Activated CD8-positive, alpha-beta T cell treated with anti-CD3 and anti-CD28 coated beads, Interleukin-2, amount 10 ng/mL, durations not matched to agents 7 days and 5 days (primary cell): ENCODE measurements around the gene SULT1C4. TPM values are rescaled to one million over a fixed set of nuclear protein-coding genes. Genes with fewer than 3 reads are reported as not detected.
"Not testable (repeated sequence)": the region's sequence is repeated elsewhere in the genome, so short reads cannot be mapped to it uniquely, and the experiment has no call there.

Experiments used
- ATAC-seq: fragments of 150-1000 bp; cut with Tn5 transposase; one replicate; pipeline ENCODE4 v1.10.0; 2021; ENCODE audit warnings: moderate library complexity
- CTCF ChIA-PET: fragments of 350-600 bp; sonication (Branson Sonifier 250); formaldehyde crosslinking; loops from one replicate; lab custom pipeline; 2021; ENCODE audit warnings: antibody characterized with exemption; lab: Charles Lee
- POLR2A ChIA-PET: fragments of 350-600 bp; sonication (Branson Sonifier 250); formaldehyde crosslinking; loops from one replicate; lab custom pipeline; 2021; ENCODE audit warnings: antibody characterized with exemption; lab: Charles Lee
- DNase-seq: peaks from one replicate; pipeline ENCODE4 v3.0.0-alpha.2; 2020
- H3K27ac Mint-ChIP-seq: one replicate; pipeline ENCODE4 v1.8.0; 2021; ENCODE audit warnings: mild to moderate bottlenecking, mixed read lengths
- H3K27me3 Mint-ChIP-seq: one replicate; pipeline ENCODE4 v1.8.0; 2021; ENCODE audit warnings: low read depth, mixed read lengths
- H3K36me3 Mint-ChIP-seq: one replicate; pipeline ENCODE4 v1.8.0; 2021; ENCODE audit warnings: low read depth, mixed read lengths
- H3K4me1 Mint-ChIP-seq: one replicate; pipeline ENCODE4 v1.8.0; 2021; ENCODE audit warnings: low read depth, mixed read lengths
- H3K4me3 Mint-ChIP-seq: one replicate; pipeline ENCODE4 v1.8.0; 2021; ENCODE audit warnings: mild to moderate bottlenecking, mixed read lengths
- H3K9me3 Mint-ChIP-seq: one replicate; pipeline ENCODE4 v1.8.0; 2022; ENCODE audit warnings: mixed read lengths; ENCODE audit not compliant: insufficient read depth
- total RNA-seq, 2 experiments: library from RNA; stranded (reverse); gene quantifications; one replicate each; pipeline ENCODE4 v1.2.3, GENCODE V29; 2021

The SULT1C4 gene
- total RNA-seq, 2 experiments from 2014 or later: not detected

GRCh38 chr2:108423067-108423466 is 45.3 kb downstream of the SULT1C4 start:
- CTCF ChIA-PET: no interaction called here
- H3K27ac Mint-ChIP-seq: no peak overlapping the region
- no peaks in the 10 kb centered on the region for H3K4me1 Mint-ChIP-seq
- POLR2A ChIA-PET: no interaction called here
- ATAC-seq (no peak), DNase-seq (no peak)
- H3K9me3 Mint-ChIP-seq: no peaks in the 10 kb centered on the region
- peaks cover 4% of the 10 kb centered on the region for H3K27me3 Mint-ChIP-seq
- H3K4me3 Mint-ChIP-seq: no peak overlapping the region
- no peaks in the 10 kb centered on the region for H3K36me3 Mint-ChIP-seq

DNA sequence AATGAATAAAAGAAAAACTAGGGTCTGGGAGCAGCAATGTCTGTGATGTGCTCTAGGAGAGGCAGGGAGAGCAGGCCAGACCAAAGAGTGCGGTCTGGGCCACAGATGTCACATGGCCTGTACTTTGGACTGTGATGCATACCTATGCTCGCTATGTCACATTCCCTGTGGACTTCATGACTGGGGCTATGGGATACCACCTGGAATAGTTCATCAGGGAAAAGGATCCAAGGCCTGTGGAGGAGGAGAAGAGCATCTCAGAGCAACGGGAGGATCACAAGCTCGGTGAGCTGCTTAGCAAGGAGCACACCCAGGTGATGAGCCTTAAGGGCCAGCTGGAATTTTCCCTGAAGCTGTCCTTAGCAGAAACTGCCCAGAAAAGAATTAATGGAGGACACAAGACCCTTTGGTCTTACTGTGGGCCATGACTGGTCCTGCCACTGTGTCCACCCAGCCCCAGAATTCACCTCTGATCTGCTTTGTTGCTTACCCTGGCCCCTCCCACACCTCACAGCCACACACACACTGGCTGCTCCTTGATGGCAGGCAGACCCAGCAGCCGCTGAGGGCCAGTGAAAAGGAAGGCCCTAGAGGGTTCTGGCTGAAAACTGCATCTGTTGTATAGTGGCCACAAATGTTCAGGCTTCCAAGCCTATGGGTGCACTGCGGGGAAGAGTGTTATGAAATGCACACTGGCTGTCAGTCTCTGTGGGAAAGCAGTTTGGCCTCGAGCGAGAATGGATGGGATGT is 45.9 kb downstream of the SULT1C4 start:
- ChIA-PET CTCF (no interaction called here), POLR2A (no interaction called here)
- H3K4me3 Mint-ChIP-seq: no peak overlapping the region
- H3K4me1 Mint-ChIP-seq: no peaks in the 10 kb centered on the region
- no peaks in the 10 kb centered on the region for H3K9me3 Mint-ChIP-seq
- H3K27me3 Mint-ChIP-seq: peaks cover 4% of the 10 kb centered on the region
- H3K36me3 Mint-ChIP-seq: no peaks in the 10 kb centered on the region
- ATAC-seq (no peak), DNase-seq (no peak)
- no peak overlapping the region for H3K27ac Mint-ChIP-seq

- no peaks in the 10 kb centered on the region for H3K9me3 Mint-ChIP-seq
- H3K27me3 Mint-ChIP-seq: peaks cover 10% of the 10 kb centered on the region
- no peak overlapping the region for H3K27ac Mint-ChIP-seq
- CTCF ChIA-PET: no interaction called here
- no peak overlapping the region for H3K4me3 Mint-ChIP-seq
- no peaks in the 10 kb centered on the region for H3K4me1 Mint-ChIP-seq
- no peak for ATAC-seq
- POLR2A ChIA-PET: no interaction called here
- no peak for DNase-seq
- H3K36me3 Mint-ChIP-seq: no peaks in the 10 kb centered on the region
Observed at GRCh38 chr2:108428286-108429009, 50.7 kb downstream of the SULT1C4 start.

- H3K27me3 Mint-ChIP-seq, DNase-seq, POLR2A ChIA-PET, H3K4me3 Mint-ChIP-seq, H3K9me3 Mint-ChIP-seq, H3K36me3 Mint-ChIP-seq, ATAC-seq, CTCF ChIA-PET, H3K27ac Mint-ChIP-seq: not testable (repeated sequence)
- peaks cover 14% of the 10 kb centered on the region for H3K4me1 Mint-ChIP-seq
Observed at GRCh38 chr2:108435578-108435977, 57.8 kb downstream of the SULT1C4 start.

DNA sequence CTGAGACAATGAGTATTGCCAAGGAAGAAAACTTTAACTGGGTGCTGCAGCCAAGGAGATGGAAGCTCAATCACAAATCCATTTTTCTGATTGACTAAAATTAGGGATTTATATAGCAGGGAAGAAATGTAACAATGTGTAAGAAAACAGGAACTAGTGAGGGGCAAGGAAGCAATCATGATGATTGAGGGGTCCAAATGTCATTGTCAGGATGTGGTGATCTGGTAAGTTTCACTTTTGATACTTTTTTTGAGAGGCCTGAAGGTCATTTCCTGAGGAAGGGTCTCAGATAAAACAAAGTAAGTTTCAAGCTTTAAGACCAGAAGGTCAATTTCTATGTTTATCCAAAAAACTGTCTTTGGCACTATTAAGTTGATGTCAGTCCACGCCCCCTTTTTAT is 59.2 kb downstream of the SULT1C4 start:
- CTCF ChIA-PET: interaction anchor here (1.2 to 1.3 kb wide), 2 partner anchors 12 to 23 kb away, joined by 3 to 6 read pairs; partner anchors contain the start of gene GCC2
- no peaks in the 10 kb centered on the region for H3K9me3 Mint-ChIP-seq
- H3K27ac Mint-ChIP-seq: peak overlapping the region; percentile 47

More for the DNA sequence above, 59.2 kb downstream of the SULT1C4 start:
- H3K4me1 Mint-ChIP-seq: peaks cover 14% of the 10 kb centered on the region
- no peak for DNase-seq
- POLR2A ChIA-PET: interaction anchor here (0.5 kb wide), 1 partner anchor 1544 kb away, joined by 3 read pairs; no protein-coding TSS in a partner anchor
- H3K4me3 Mint-ChIP-seq: no peak overlapping the region
- peaks cover 6% of the 10 kb centered on the region for H3K36me3 Mint-ChIP-seq
- peaks cover 2% of the 10 kb centered on the region for H3K27me3 Mint-ChIP-seq
- ATAC-seq: no peak

Other genes with a start within 250 kb of the SULT1C4 start
- not detected for gene SULT1C3, start 138.0 kb upstream of the SULT1C4 start, total RNA-seq
- gene SULT1C2, start 89.1 kb upstream of the SULT1C4 start, total RNA-seq: not detected
- 10 to 100 TPM; 38.8 to 41.4 TPM for gene GCC2, start 71.3 kb downstream of the SULT1C4 start, total RNA-seq
- 10 to 100 TPM; 36.4 to 41.1 TPM for gene LIMS1, start 156.5 kb downstream of the SULT1C4 start, total RNA-seq